BLaER1 treated with 17β-estradiol and CSF1 and Interleukin-3, amounts not matched to agents 10 nM and 100 nM (cell line): ENCODE data around the gene MSRB3.

ENCODE experiments used
- H3K27ac ChIP-seq, 11 experiments: shearing (Covaris generic); formaldehyde crosslinking; 2 replicates each; pipeline ENCODE4 v1.8.1; 2022
- H3K27me3 ChIP-seq, 11 experiments: shearing (Covaris generic); formaldehyde crosslinking; 2 replicates each; pipeline ENCODE4 v1.8.1; 2022
- H3K36me3 ChIP-seq, 11 experiments: shearing (Covaris generic); formaldehyde crosslinking; 2 replicates each; pipeline ENCODE4 v1.8.1; 2022
- H3K4me1 ChIP-seq, 10 experiments: shearing (Covaris generic); formaldehyde crosslinking; 2 replicates each; pipeline ENCODE4 v1.8.1; 2022
- H3K4me2 ChIP-seq, 11 experiments: shearing (Covaris generic); formaldehyde crosslinking; 2 replicates each; pipeline ENCODE4 v1.8.1; 2022
- H3K4me3 ChIP-seq, 10 experiments: shearing (Covaris generic); formaldehyde crosslinking; 2 replicates each; pipeline ENCODE4 v1.8.1; 2022
- H3K9ac ChIP-seq, 11 experiments: shearing (Covaris generic); formaldehyde crosslinking; 2 replicates each; pipeline ENCODE4 v1.8.1; 2022
- H3K9me3 ChIP-seq, 11 experiments: shearing (Covaris generic); formaldehyde crosslinking; replicated peaks in 1 of 11; 2 replicates each; pipeline ENCODE4 v1.8.1; 2022
- H4K20me1 ChIP-seq, 11 experiments: shearing (Covaris generic); formaldehyde crosslinking; 2 replicates each; pipeline ENCODE4 v1.8.1; 2022
- Cebpa-rat ChIP-seq, 11 experiments: shearing (Covaris generic); IDR thresholded peaks; 2 replicates each; pipeline ENCODE4 v1.8.1; 2022

The MSRB3 gene

GRCh38 chr12:65384240-65384639, 105.8 kb downstream of the MSRB3 start:
- peaks cover 0 to 39% (median 16%) of the 10 kb centered on the region in 10 experiments; a peak in 13 of 20 replicates for H3K4me1 ChIP-seq
- no peaks in the 10 kb centered on the region for H3K36me3 ChIP-seq
- peak overlapping the region in 2 of 11 experiments; percentile 39 to 44; a peak in 6 of 22 replicates for H3K4me2 ChIP-seq
- peaks cover 0 to 42% (median 27%) of the 10 kb centered on the region in 11 experiments; a peak in 19 of 22 replicates for H3K9me3 ChIP-seq
- H3K27ac ChIP-seq = peak overlapping the region in 2 of 11 experiments; percentile 7 to 78; a peak in 3 of 22 replicates
- no peaks in the 10 kb centered on the region for H3K27me3 ChIP-seq
- H3K9ac ChIP-seq = no peak overlapping the region; a peak in 2 of 22 replicates
- H3K4me3 ChIP-seq = no peak overlapping the region
- no peak for TF ChIP-seq Cebpa-rat (IDR thresholded peaks at IDR 0.05)
- H4K20me1 ChIP-seq = no peaks in the 10 kb centered on the region

- Histone ChIP-seq H3K36me3 (no peaks in the 10 kb centered on the region), H3K4me1 (peaks cover 0 to 39% (median 16%) of the 10 kb centered on the region in 10 experiments; a peak in 13 of 20 replicates), H3K9ac (no peak overlapping the region), H3K4me2 (no peak overlapping the region), H3K4me3 (no peak overlapping the region), H4K20me1 (no peaks in the 10 kb centered on the region), H3K27ac (no peak overlapping the region), H3K27me3 (no peaks in the 10 kb centered on the region), H3K9me3 (peaks cover 0 to 52% (median 25%) of the 10 kb centered on the region in 11 experiments; a peak in 19 of 22 replicates)
- TF ChIP-seq Cebpa-rat (IDR thresholded peaks at IDR 0.05) = no peak
Observed at GRCh38 chr12:65387396-65387795, 108.9 kb downstream of the MSRB3 start.

- Histone ChIP-seq H3K9ac (no peak overlapping the region), H3K27me3 (no peaks in the 10 kb centered on the region), H3K4me1 (peaks cover 0 to 24% (median 6%) of the 10 kb centered on the region in 10 experiments; a peak in 12 of 20 replicates), H3K4me3 (no peak overlapping the region), H3K27ac (no peak overlapping the region), H3K36me3 (no peaks in the 10 kb centered on the region), H4K20me1 (no peaks in the 10 kb centered on the region), H3K9me3 (peaks cover 9 to 64% (median 35%) of the 10 kb centered on the region in 11 experiments), H3K4me2 (no peak overlapping the region)
- no peak for TF ChIP-seq Cebpa-rat (IDR thresholded peaks at IDR 0.05)
Observed at GRCh38 chr12:65389436-65389835, 111.0 kb downstream of the MSRB3 start.

DNA sequence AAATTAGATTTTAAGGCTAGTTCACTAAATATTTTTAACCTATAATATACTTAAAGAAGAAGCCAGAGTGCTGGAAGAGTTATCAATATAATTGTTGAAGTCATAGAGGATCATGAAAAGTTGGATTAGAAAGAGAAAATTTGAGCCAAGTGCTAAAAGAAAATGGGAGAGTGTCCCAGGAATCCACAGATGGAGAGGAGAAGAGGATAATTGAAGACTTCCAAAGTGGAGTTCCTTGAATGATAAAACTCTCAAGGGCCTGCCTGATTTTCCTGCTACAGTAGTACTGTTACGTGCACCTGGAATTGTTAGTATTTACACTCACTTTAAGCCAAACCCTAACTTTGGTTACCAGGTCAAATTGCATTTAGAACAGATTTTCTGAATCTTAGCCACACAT, 113.2 kb downstream of the MSRB3 start:
- Histone ChIP-seq H3K27ac (no peak overlapping the region), H3K4me3 (no peak overlapping the region), H3K9ac (no peak overlapping the region), H3K9me3 (peaks cover 26 to 84% (median 57%) of the 10 kb centered on the region in 11 experiments), H3K4me1 (0 out of 20 replicates have a peak, but pooled peaks cover 0 to 8% (median 0%) of the 10 kb centered on the region in 10 experiments), H3K36me3 (no peaks in the 10 kb centered on the region), H4K20me1 (no peaks in the 10 kb centered on the region), H3K27me3 (no peaks in the 10 kb centered on the region), H3K4me2 (no peak overlapping the region)
- TF ChIP-seq Cebpa-rat (IDR thresholded peaks at IDR 0.05) = no peak

DNA sequence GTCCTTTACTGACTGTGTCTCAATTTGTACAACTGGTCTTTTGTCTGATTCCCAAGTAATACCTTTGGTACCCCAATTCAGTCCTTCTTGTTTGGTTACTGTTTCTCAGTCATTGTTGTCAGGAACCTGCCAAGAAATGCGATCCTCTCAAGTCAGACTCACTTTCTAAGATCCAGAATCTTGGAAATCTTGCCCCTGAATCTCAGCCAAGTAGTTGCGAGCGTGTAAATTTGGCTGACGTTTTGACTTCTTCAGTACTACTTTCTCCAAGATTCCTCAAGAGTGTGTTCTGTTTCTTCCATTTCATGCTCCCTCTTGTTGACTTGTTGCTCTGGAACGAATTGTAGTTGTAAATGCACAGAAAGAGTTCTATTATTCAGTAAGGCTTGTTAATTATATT, 114.0 kb downstream of the MSRB3 start:
- TF ChIP-seq Cebpa-rat (IDR thresholded peaks at IDR 0.05) = no peak
- H3K4me1 ChIP-seq = no peaks in the 10 kb centered on the region
- H3K27ac ChIP-seq = no peak overlapping the region
- no peaks in the 10 kb centered on the region for H3K27me3 ChIP-seq
- no peak overlapping the region for H3K4me2 ChIP-seq
- no peak overlapping the region for H3K9ac ChIP-seq
- no peaks in the 10 kb centered on the region for H4K20me1 ChIP-seq
- no peak overlapping the region for H3K4me3 ChIP-seq
- H3K9me3 ChIP-seq = peaks cover 26 to 86% (median 64%) of the 10 kb centered on the region in 11 experiments
- H3K36me3 ChIP-seq = no peaks in the 10 kb centered on the region

DNA sequence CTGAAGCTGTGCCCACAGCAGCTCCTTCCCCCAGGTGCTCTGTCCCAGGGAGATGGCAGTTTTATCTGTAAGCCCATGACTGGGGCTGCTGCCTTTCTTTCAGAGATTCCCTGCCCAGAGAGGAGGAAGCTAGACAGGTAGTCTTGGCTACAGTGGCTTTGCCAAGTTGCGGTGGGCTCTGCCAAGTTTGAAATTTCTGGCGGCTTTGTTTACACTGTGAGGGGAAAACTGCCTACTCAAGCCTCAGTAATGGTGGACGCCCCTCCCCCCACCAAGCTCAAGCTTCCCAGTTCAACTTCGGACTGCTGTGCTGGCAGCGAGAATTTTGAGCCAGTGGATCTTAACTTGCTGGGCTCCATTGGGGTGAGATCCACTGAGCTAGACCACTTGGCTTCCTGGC, 124.7 kb downstream of the MSRB3 start:
- Histone ChIP-seq H4K20me1 (no peaks in the 10 kb centered on the region), H3K4me1 (no peaks in the 10 kb centered on the region), H3K36me3 (no peaks in the 10 kb centered on the region), H3K27me3 (no peaks in the 10 kb centered on the region), H3K9ac (no peak overlapping the region), H3K27ac (no peak overlapping the region), H3K4me3 (no peak overlapping the region), H3K9me3 (peaks cover 26 to 54% (median 37%) of the 10 kb centered on the region in 11 experiments), H3K4me2 (no peak overlapping the region)
- no peak for TF ChIP-seq Cebpa-rat (IDR thresholded peaks at IDR 0.05)

DNA sequence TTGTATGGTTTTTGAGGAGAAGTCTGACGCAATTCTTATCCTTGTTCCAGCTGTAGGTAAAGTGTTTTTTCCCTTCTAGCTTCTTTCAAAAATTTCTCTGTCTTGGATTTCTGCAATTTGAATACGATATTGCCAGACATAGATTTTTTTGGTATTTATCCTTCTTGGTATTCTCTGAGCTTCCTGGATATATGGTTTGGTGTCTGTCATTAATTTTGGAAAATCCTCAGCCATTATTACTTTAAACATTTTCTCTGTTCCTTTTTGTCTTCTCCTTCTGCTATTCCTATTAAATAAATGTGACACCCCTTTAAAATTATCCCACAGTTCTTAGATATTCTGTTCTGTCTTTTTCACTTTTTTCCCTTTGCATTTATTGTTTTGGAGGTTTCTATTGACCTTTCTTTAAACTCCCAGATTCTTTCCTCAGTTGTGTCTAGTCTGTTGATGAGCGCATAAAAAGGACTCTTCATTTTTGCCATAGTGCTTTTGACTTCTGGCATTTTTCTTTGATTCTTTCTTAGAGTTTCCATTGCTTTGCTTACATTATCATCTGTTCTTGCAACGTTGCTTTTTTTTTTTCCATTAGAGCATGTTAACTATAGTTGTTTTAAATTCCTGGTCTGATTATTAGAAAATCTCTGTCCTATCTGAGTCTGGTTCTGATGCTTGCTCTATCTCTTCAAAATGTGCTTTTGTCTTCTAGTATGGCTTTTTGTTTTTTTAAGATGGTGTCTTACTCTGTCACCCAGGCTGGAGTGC, 129.1 kb downstream of the MSRB3 start:
- Histone ChIP-seq H3K4me2 (no peak overlapping the region), H3K9ac (no peak overlapping the region), H3K36me3 (no peaks in the 10 kb centered on the region), H3K27ac (no peak overlapping the region), H4K20me1 (no peaks in the 10 kb centered on the region), H3K4me3 (no peak overlapping the region), H3K9me3 (peaks cover 11 to 26% (median 16%) of the 10 kb centered on the region in 11 experiments; a peak in 20 of 22 replicates), H3K27me3 (no peaks in the 10 kb centered on the region), H3K4me1 (0 out of 20 replicates have a peak, but pooled peaks cover 0 to 5% (median 0%) of the 10 kb centered on the region in 10 experiments)
- TF ChIP-seq Cebpa-rat (IDR thresholded peaks at IDR 0.05) = no peak

DNA sequence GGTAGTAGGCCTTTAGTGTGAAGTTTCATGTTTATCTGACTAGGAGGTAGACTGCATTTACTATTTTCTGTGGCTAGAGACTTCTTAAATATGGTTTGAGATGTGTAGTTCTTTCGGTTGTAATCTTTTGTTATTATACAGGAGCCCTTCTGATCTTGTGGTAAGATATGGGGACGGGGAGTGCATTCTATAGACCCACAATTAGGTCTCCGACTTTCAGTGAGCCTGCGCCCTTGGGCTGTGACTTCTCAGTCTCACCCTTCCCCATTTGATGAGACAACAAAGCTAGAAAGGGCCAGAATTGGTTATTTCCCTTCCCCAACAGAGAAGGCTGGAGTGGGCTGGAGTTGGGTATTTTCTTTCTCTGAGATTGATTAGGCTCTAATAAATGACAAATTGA, 130.0 kb downstream of the MSRB3 start:
- TF ChIP-seq Cebpa-rat (IDR thresholded peaks at IDR 0.05) = no peak
- peaks cover 2 to 21% (median 7%) of the 10 kb centered on the region in 11 experiments; a peak in 18 of 22 replicates for H3K9me3 ChIP-seq

DNA sequence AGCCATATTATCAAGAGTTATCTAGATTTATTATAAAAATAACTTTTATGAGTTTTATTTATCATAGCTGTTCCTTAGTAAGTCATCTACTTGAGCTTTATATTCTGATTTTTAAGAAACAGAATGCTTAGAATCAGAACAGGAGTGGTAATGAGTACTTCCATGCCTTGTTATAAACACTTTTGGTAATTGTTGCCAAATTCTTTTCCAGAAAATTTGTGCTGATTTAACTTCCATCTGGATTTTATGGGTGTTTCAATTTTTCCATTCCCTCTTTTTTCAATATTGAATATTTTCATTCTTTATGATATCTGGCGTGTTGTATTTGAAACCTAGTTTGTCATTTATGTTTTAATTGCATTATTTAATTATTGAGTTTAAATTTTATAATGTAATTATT, 131.2 kb downstream of the MSRB3 start:
- H3K4me1 ChIP-seq = peaks cover 0 to 9% (median 5%) of the 10 kb centered on the region in 10 experiments; a peak in 3 of 20 replicates
- TF ChIP-seq Cebpa-rat (IDR thresholded peaks at IDR 0.05) = no peak
- no peaks in the 10 kb centered on the region for H4K20me1 ChIP-seq
- H3K27ac ChIP-seq = no peak overlapping the region
- H3K9ac ChIP-seq = no peak overlapping the region
- no peaks in the 10 kb centered on the region for H3K27me3 ChIP-seq
- H3K4me2 ChIP-seq = no peak overlapping the region
- no peak overlapping the region for H3K4me3 ChIP-seq
- H3K36me3 ChIP-seq = no peaks in the 10 kb centered on the region
- H3K9me3 ChIP-seq = peaks cover 0 to 21% (median 0%) of the 10 kb centered on the region in 11 experiments; a peak in 5 of 22 replicates

More for the DNA sequence above, 130.0 kb downstream of the MSRB3 start:
- H3K27me3 ChIP-seq = no peaks in the 10 kb centered on the region
- no peaks in the 10 kb centered on the region for H3K36me3 ChIP-seq
- no peak overlapping the region for H3K9ac ChIP-seq
- H3K4me1 ChIP-seq = 0 out of 20 replicates have a peak, but pooled peaks cover 0 to 5% (median 0%) of the 10 kb centered on the region in 10 experiments
- H3K4me2 ChIP-seq = no peak overlapping the region
- H3K27ac ChIP-seq = no peak overlapping the region
- no peak overlapping the region for H3K4me3 ChIP-seq
- no peaks in the 10 kb centered on the region for H4K20me1 ChIP-seq
